Epithelial cell of umbilical artery (primary cell): ENCODE results near the gene NOMO2. TPM values are rescaled to one million over a fixed set of nuclear protein-coding genes. Genes with fewer than 3 reads are reported as not detected.

Experiments used
- total RNA-seq: library from RNA; depleted of rRNA; stranded (reverse); fragments of >200 nt; gene quantifications from 2 replicates; pipeline ENCODE4 v1.2.3, GENCODE V29; 2014

The NOMO2 gene, protein sequence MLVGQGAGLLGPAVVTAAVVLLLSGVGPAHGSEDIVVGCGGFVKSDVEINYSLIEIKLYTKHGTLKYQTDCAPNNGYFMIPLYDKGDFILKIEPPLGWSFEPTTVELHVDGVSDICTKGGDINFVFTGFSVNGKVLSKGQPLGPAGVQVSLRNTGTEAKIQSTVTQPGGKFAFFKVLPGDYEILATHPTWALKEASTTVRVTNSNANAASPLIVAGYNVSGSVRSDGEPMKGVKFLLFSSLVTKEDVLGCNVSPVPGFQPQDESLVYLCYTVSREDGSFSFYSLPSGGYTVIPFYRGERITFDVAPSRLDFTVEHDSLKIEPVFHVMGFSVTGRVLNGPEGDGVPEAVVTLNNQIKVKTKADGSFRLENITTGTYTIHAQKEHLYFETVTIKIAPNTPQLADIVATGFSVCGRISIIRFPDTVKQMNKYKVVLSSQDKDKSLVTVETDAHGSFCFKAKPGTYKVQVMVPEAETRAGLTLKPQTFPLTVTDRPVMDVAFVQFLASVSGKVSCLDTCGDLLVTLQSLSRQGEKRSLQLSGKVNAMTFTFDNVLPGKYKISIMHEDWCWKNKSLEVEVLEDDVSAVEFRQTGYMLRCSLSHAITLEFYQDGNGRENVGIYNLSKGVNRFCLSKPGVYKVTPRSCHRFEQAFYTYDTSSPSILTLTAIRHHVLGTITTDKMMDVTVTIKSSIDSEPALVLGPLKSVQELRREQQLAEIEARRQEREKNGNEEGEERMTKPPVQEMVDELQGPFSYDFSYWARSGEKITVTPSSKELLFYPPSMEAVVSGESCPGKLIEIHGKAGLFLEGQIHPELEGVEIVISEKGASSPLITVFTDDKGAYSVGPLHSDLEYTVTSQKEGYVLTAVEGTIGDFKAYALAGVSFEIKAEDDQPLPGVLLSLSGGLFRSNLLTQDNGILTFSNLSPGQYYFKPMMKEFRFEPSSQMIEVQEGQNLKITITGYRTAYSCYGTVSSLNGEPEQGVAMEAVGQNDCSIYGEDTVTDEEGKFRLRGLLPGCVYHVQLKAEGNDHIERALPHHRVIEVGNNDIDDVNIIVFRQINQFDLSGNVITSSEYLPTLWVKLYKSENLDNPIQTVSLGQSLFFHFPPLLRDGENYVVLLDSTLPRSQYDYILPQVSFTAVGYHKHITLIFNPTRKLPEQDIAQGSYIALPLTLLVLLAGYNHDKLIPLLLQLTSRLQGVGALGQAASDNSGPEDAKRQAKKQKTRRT
- total RNA-seq: 141 and 153 TPM in 2 replicates

DNA sequence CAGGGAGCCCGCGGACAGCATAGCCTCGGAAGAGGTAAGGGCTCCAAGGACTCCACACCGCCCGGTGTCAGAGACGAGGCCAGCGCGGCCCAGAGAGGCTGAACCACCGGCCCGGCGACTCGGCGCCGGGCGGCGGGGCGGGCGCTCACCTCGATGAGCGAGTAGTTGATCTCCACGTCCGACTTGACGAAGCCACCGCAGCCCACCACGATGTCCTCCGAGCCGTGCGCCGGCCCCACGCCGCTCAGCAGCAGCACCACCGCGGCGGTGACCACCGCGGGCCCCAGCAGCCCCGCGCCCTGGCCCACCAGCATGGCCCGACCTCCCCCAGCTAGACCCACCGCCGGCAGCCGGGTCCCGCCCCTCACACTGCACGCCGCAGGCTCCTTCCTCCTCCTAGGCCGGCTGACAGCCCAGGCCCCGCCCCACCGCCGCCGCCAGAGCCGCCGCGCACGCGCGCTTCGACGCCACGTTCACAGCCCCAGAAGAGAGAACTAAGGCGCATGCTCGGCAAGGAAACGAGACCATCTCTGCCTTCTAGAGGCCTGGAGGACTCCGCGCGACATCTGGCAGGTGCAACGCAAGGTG lies at the start of gene NOMO2:
Gene NOMO2, minus strand, starts transcription at position 371 of the 588 bp plus-strand sequence. Its CDS starts 57 bp downstream, at position 314.

Other genes starting within 250 kb of the NOMO2 start
- gene NPIPA8, start 225.4 kb downstream of the NOMO2 start, total RNA-seq: not detected in 2 replicates
- 2,235 and 2,392 TPM in 2 replicates for gene RPS15A, start 228.2 kb upstream of the NOMO2 start, total RNA-seq
- gene ARL6IP1, start 239.5 kb upstream of the NOMO2 start, total RNA-seq: 445 and 755 TPM in 2 replicates